VCaP (cell line): ENCODE results near the gene SDR9C7.
"Not testable (repeated sequence)": the region's sequence is repeated elsewhere in the genome, so short reads cannot be mapped to it uniquely, and the experiment has no call there.

Experiments used
- H3K27ac ChIP-seq: fragments of 450-650 bp; 2 replicates; pipeline ENCODE4 v1.5.1; 2017
- TF ChIP-seq, protein P1 (sequence below): fragments of 450-650 bp; conservative IDR thresholded peaks from 2 replicates; pipeline ENCODE4 v1.5.1; 2017; ENCODE audit warnings: mild to moderate bottlenecking, moderate library complexity

Gene SDR9C7

DNA sequence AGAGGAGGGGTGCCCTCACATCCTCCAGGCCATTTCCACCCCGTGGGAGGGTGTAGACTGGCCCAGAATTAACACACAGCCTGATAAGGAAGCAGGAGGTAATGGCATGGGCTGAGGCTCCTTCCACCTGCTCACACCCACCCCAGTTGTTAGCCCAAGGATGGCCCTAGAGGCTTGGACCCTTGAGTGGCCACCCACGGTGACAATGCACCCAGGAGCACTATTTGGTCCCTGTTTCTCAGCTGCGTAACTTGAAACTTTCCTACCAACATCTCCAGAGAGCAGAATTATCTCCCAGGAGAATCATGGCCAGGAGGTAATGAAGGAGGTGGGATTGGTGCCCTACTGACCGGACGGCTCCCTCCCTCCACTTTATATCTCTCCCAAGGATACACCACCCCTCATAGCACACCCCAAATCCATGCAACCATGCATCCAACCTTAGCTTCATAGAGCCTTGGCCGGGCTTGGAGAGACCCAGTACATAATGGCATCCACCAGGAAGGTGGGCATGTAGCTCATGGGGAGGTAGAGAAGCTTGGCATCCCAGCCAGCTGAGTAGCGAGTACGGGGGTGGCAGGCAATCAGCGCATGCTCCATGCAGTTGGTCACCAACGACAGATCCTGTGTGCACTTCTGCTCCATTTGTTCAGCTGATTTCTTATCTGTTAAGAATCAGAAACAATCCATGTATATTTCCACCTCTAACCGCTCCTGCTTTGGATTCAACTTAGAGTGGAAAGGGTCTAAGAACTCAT, 17.6 kb upstream of the SDR9C7 start:
- TF ChIP-seq, protein P1, sequence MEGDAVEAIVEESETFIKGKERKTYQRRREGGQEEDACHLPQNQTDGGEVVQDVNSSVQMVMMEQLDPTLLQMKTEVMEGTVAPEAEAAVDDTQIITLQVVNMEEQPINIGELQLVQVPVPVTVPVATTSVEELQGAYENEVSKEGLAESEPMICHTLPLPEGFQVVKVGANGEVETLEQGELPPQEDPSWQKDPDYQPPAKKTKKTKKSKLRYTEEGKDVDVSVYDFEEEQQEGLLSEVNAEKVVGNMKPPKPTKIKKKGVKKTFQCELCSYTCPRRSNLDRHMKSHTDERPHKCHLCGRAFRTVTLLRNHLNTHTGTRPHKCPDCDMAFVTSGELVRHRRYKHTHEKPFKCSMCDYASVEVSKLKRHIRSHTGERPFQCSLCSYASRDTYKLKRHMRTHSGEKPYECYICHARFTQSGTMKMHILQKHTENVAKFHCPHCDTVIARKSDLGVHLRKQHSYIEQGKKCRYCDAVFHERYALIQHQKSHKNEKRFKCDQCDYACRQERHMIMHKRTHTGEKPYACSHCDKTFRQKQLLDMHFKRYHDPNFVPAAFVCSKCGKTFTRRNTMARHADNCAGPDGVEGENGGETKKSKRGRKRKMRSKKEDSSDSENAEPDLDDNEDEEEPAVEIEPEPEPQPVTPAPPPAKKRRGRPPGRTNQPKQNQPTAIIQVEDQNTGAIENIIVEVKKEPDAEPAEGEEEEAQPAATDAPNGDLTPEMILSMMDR: no peak

DNA sequence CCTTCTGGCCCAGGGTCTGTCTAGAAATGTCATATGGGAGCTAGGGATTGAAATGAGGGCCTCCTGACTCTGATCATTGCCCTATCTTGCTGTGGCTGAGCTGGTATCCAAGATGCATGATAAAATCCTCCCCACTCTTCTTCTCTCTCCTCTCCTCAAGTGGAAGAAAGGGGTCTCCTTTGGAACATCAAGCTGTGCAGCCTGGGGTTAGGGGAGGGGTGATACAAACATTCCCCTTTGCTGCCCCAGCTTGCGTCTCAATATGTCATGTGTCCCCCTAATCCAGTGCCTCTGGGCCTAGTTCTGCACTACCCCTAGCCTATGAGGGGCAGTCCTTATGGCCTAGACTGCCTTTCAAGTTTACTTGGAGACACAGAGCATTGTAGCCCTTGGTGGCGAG, 14.7 kb upstream of the SDR9C7 start:
- TF ChIP-seq, protein P1: no peak
- H3K27ac ChIP-seq: no peak overlapping the region

More for the DNA sequence above, 17.6 kb upstream of the SDR9C7 start:
- no peak overlapping the region for H3K27ac ChIP-seq

DNA sequence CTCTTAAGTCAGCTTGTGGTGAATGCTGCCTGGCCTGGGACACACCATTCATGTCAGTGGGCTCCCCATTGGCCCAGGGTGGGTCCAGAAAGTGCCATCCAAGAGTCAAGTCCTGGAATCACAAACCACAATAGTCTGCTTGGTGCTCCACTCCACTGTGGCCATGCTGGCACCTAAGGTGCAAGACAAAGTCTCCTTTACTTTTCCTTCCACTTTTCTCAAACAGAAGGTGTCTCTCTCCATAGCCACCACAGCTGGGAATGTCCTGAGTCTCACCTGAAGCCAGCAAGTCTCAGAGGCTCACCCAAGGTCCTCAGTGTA, 14.2 kb upstream of the SDR9C7 start:
- TF ChIP-seq, protein P1: no peak
- H3K27ac ChIP-seq: no peak overlapping the region

DNA sequence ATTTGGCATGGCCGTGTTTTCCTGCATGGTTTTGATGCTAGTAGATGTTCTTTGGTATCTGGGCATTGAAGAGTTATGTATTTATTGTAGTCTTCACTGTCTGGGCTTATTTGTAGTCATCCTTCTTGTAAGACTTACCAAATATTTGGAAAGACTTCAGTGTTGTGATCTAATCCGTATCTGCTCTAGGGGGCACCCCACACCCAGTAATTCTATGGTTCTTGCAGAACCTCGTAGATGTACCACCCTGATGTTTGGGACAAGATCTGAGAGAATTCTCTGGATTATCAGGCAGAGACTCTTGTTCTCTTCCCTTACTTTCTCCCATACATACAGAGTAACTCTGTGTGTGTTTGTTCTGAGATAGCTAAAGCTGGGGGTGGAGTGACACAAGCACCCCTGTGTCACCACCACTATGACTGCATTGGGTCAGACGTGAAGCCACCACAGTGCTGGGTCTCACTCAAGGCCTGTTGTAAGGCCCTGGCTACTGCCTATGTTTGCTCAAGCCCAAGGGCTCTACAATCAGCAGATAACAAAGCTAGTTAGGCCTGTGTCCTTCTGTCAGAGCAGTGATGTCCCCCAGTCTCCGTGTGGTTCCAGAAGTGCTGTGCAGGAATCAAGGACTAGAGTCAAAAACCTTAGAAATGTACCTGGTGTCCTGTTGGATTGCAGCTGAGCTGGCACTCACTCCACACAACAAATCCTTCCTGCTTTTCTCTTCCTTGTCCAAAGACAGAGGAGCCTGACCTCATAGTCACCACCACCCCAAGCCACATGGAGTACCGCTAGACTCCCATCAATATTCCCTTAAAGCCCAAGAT, 13.6 kb upstream of the SDR9C7 start:
- no peak overlapping the region for H3K27ac ChIP-seq
- TF ChIP-seq, protein P1: no peak

DNA sequence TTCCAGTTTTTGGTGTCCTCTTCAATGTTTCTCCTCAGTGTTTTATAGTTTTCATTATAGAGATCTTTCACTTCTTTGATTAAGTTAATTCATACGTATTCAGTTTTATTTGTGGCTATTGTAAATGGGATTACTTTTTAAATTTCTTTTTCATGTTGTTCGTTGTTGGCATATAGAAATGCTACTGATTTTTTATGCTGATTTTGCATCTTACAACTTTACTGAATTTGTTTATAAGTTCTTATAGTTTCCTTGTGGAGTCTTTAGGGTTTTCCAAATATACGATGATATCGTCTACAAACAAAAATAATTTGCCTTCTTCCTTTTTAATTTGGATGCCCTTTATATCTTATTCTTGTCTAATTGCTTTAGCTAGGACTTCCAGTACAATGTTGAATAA, 9.7 kb upstream of the SDR9C7 start:
- no peak overlapping the region for H3K27ac ChIP-seq
- TF ChIP-seq, protein P1: no peak

DNA sequence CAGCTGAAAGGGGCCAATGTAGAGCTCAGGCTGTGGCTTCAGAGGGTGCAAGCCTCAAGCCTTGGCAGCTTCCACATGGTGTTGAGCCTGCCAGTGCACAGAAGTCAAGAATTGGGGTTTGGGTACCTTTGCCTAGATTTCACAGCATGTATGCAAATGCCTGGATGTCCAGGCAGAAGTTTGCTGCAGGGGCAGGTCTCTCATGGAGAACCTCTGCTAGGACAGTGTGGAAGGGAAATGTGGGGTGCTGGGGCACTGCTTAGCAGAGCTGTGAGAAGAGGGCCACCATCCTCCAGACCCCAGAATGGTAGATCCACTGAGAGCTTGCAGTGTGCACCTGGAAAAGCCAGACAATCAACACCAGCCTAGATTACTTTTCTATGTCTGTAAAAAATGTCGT, 9.2 kb upstream of the SDR9C7 start:
- not testable (repeated sequence) for H3K27ac ChIP-seq

DNA sequence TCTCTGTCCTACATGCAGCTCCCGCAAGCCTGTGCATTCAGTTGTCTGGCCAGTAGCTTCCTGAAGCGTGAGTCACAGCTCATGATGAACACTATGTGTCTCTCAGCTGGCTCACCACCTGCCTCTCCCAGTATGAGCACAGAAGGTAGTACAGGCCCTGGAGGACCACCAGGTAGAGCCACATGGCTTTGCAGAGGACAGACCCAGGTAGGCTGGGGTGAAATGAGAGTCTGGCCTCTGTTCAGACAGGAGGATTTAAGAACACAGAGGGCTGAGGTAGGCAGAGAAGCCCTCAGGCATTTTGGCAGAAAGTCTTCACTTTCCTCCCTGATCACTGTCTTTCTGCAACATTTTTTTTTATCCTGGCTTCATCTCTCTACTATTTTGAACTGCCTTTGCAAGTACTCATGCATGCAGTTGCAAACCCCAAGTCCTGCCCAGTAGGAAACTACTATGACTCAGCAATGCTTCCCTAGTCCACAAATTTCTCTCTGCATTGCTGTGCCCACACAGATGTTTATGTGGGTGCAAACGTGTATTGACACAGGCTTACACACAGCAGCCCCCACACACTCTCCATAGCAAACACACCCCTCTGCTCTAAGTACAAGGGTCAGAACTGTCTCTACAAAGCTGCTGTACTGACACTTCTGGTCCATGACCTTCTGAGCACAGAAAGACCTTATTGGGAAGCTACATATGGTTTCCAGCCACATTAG, 7.2 kb upstream of the SDR9C7 start:
- H3K27ac ChIP-seq: no peak overlapping the region
- TF ChIP-seq, protein P1: no peak

DNA sequence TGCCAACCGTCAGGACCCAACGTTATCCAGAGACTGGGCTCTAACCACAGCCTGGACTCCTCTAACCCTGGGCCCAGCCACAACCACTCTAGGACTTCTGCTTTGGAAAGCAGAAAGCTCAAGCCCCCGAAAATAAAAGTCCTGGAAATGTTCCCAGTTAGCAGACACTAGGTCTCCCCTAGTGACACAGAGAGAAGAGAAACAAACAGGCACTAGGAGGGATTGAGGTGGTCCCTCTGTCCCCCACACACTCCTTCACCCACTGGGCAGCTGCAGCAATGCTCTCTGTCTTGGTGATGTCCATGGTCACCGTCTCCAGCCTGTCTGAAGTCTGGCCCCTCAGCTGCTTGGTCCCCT, 6.7 kb upstream of the SDR9C7 start:
- not testable (repeated sequence) for H3K27ac ChIP-seq
